Immature natural killer cell (primary cell): ENCODE data around the gene VAPA. TPM values are rescaled to one million over a fixed set of nuclear protein-coding genes. Genes with fewer than 3 reads are reported as not detected.

Experiments
- DNase-seq, 3 donors: peaks; one replicate each; pipeline ENCODE4 v3.0.0; 2022; ENCODE audit warnings: mixed read lengths in 1 of 3
- H3K27ac Mint-ChIP-seq, 6 donors: one replicate each; pipeline ENCODE4 v1.8.0; 2020; ENCODE audit warnings: mixed read lengths in 6 of 6, mild to moderate bottlenecking in 5 of 6, inconsistent platforms in 4 of 6, moderate library complexity in 3 of 6
- H3K27me3 Mint-ChIP-seq, 3 donors: one replicate each; pipeline ENCODE4 v1.8.0; 2020 to 2021; ENCODE audit warnings: low read depth in 3 of 3, mild to moderate bottlenecking in 3 of 3, mixed read lengths in 3 of 3, moderate library complexity in 3 of 3, inconsistent platforms in 1 of 3
- H3K36me3 Mint-ChIP-seq, 3 donors: one replicate each; pipeline ENCODE4 v1.8.0; 2020; ENCODE audit warnings: mixed read lengths in 3 of 3, inconsistent platforms in 2 of 3, mild to moderate bottlenecking in 2 of 3
- H3K4me1 Mint-ChIP-seq, 2 donors: one replicate each; pipeline ENCODE4 v1.8.0; 2020; ENCODE audit warnings: inconsistent platforms in 2 of 2, mild to moderate bottlenecking in 2 of 2, mixed read lengths in 2 of 2, moderate library complexity in 1 of 2
- H3K4me3 Mint-ChIP-seq, 5 donors: one replicate each; pipeline ENCODE4 v1.8.0; 2020; ENCODE audit warnings: mild to moderate bottlenecking in 5 of 5, mixed read lengths in 5 of 5, inconsistent platforms in 3 of 5, moderate library complexity in 3 of 5
- H3K9me3 Mint-ChIP-seq, 6 donors: one replicate each; pipeline ENCODE4 v1.8.0; 2020; ENCODE audit warnings: mild to moderate bottlenecking in 6 of 6, mixed read lengths in 6 of 6, inconsistent platforms in 4 of 6, moderate library complexity in 3 of 6
- polyA plus RNA-seq, 3 donors: library from polyadenylated mRNA; unstranded; fragments of 300-500 nt; fragmentation: Illumina TruSeq; gene quantifications; one replicate each; pipeline ENCODE4 v1.2.3, GENCODE V29; 2021

VAPA gene
- polyA plus RNA-seq: 100 to 1,000 TPM; 187 to 252 (median 235) TPM

GRCh38 chr18:9913526-9914333 lies at the start of gene VAPA:
Gene VAPA (plus strand): TSS chr18:9914016. CDS start chr18:9914257, 241 bp downstream.
- Mint-ChIP-seq H3K27ac (peak within 1 kb of the TSS; percentile 91 to 96 (median 94)), H3K4me3 (peak within 1 kb of the TSS; percentile 88 to 95 (median 91)), H3K9me3 (peaks cover 0 to 1% (median 0%) of the 10 kb centered on the region in 6 donors), H3K4me1 (peaks cover 26 to 31% of the 10 kb centered on the region in 2 donors), H3K27me3 (peaks cover 7 to 17% (median 16%) of the 10 kb centered on the region in 3 donors), H3K36me3 (no peaks in the 10 kb centered on the region)
- peak; percentile 95 to 98 (median 96) for DNase-seq

GRCh38 chr18:9865764-9866490 lies 47.9 kb upstream of the VAPA start:
- H3K4me3 Mint-ChIP-seq: no peak overlapping the region
- H3K27me3 Mint-ChIP-seq: peaks cover 0 to 6% (median 4%) of the 10 kb centered on the region in 3 donors
- peaks cover 11 to 17% (median 12%) of the 10 kb centered on the region in 6 donors for H3K9me3 Mint-ChIP-seq
- no peak overlapping the region for H3K27ac Mint-ChIP-seq
- DNase-seq: no peak
- H3K4me1 Mint-ChIP-seq: no peaks in the 10 kb centered on the region
- H3K36me3 Mint-ChIP-seq: peaks cover 3 to 9% (median 7%) of the 10 kb centered on the region in 3 donors

- Mint-ChIP-seq H3K9me3 (peaks cover 11 to 17% (median 12%) of the 10 kb centered on the region in 6 donors), H3K4me3 (no peak overlapping the region), H3K4me1 (no peaks in the 10 kb centered on the region), H3K36me3 (peaks cover 3 to 9% (median 7%) of the 10 kb centered on the region in 3 donors), H3K27me3 (peaks cover 2 to 4% (median 4%) of the 10 kb centered on the region in 3 donors), H3K27ac (no peak overlapping the region)
- DNase-seq: no peak
Measured at GRCh38 chr18:9866627-9867026, 47.2 kb upstream of the VAPA start.

GRCh38 chr18:9867071-9867594 lies 46.7 kb upstream of the VAPA start:
- Mint-ChIP-seq H3K27me3 (peaks cover 2 to 4% (median 4%) of the 10 kb centered on the region in 3 donors), H3K9me3 (peaks cover 11 to 17% (median 12%) of the 10 kb centered on the region in 6 donors), H3K4me3 (no peak overlapping the region), H3K36me3 (peaks cover 3 to 9% (median 7%) of the 10 kb centered on the region in 3 donors), H3K27ac (no peak overlapping the region), H3K4me1 (no peaks in the 10 kb centered on the region)
- no peak for DNase-seq

GRCh38 chr18:9868857-9869714 lies 44.7 kb upstream of the VAPA start:
- DNase-seq: no peak
- peaks cover 9 to 17% (median 12%) of the 10 kb centered on the region in 6 donors for H3K9me3 Mint-ChIP-seq
- H3K27me3 Mint-ChIP-seq: peaks cover 3 to 5% (median 4%) of the 10 kb centered on the region in 3 donors
- H3K4me1 Mint-ChIP-seq: no peaks in the 10 kb centered on the region
- no peak overlapping the region for H3K4me3 Mint-ChIP-seq
- peaks cover 3 to 9% (median 7%) of the 10 kb centered on the region in 3 donors for H3K36me3 Mint-ChIP-seq
- H3K27ac Mint-ChIP-seq: no peak overlapping the region

- DNase-seq: no peak
- Mint-ChIP-seq H3K4me1 (no peaks in the 10 kb centered on the region), H3K27me3 (peaks cover 3 to 5% (median 4%) of the 10 kb centered on the region in 3 donors), H3K36me3 (peaks cover 3 to 9% (median 7%) of the 10 kb centered on the region in 3 donors), H3K27ac (no peak overlapping the region), H3K9me3 (peaks cover 9 to 17% (median 12%) of the 10 kb centered on the region in 6 donors), H3K4me3 (no peak overlapping the region)
Measured at GRCh38 chr18:9869715-9870430, 43.9 kb upstream of the VAPA start.

GRCh38 chr18:9870431-9871008 lies 43.3 kb upstream of the VAPA start:
- H3K27ac Mint-ChIP-seq: no peak overlapping the region
- peaks cover 3 to 5% (median 4%) of the 10 kb centered on the region in 3 donors for H3K27me3 Mint-ChIP-seq
- peaks cover 3 to 6% (median 5%) of the 10 kb centered on the region in 3 donors for H3K36me3 Mint-ChIP-seq
- H3K4me3 Mint-ChIP-seq: no peak overlapping the region
- no peaks in the 10 kb centered on the region for H3K4me1 Mint-ChIP-seq
- peaks cover 8 to 14% (median 8%) of the 10 kb centered on the region in 6 donors for H3K9me3 Mint-ChIP-seq
- DNase-seq: no peak

- DNase-seq: no peak
- Mint-ChIP-seq H3K4me3 (no peak overlapping the region), H3K4me1 (no peaks in the 10 kb centered on the region), H3K27me3 (peaks cover 3 to 5% (median 4%) of the 10 kb centered on the region in 3 donors), H3K9me3 (peaks cover 0 to 6% (median 1%) of the 10 kb centered on the region in 6 donors), H3K36me3 (no peaks in the 10 kb centered on the region), H3K27ac (no peak overlapping the region)
Measured at GRCh38 chr18:9871244-9871746, 42.5 kb upstream of the VAPA start.

- peaks cover 5 to 7% (median 6%) of the 10 kb centered on the region in 3 donors for H3K27me3 Mint-ChIP-seq
- H3K9me3 Mint-ChIP-seq: no peaks in the 10 kb centered on the region
- H3K27ac Mint-ChIP-seq: no peak overlapping the region
- no peaks in the 10 kb centered on the region for H3K4me1 Mint-ChIP-seq
- H3K36me3 Mint-ChIP-seq: no peaks in the 10 kb centered on the region
- H3K4me3 Mint-ChIP-seq: no peak overlapping the region
- DNase-seq: no peak
Measured at GRCh38 chr18:9872823-9873222, 41.0 kb upstream of the VAPA start.

GRCh38 chr18:9874728-9875127 lies 39.1 kb upstream of the VAPA start:
- H3K27me3 Mint-ChIP-seq: peaks cover 3 to 9% (median 5%) of the 10 kb centered on the region in 3 donors

GRCh38 chr18:9876212-9876866 lies 37.5 kb upstream of the VAPA start:
- no peaks in the 10 kb centered on the region for H3K9me3 Mint-ChIP-seq
- no peaks in the 10 kb centered on the region for H3K36me3 Mint-ChIP-seq
- H3K4me1 Mint-ChIP-seq: no peaks in the 10 kb centered on the region
- H3K27ac Mint-ChIP-seq: no peak overlapping the region
- no peak overlapping the region for H3K4me3 Mint-ChIP-seq
- no peak for DNase-seq
- H3K27me3 Mint-ChIP-seq: peaks cover 3 to 8% (median 3%) of the 10 kb centered on the region in 3 donors

More at GRCh38 chr18:9874728-9875127, 39.1 kb upstream of the VAPA start:
- DNase-seq: no peak
- no peak overlapping the region for H3K27ac Mint-ChIP-seq
- H3K36me3 Mint-ChIP-seq: no peaks in the 10 kb centered on the region
- H3K9me3 Mint-ChIP-seq: no peaks in the 10 kb centered on the region
- no peaks in the 10 kb centered on the region for H3K4me1 Mint-ChIP-seq
- H3K4me3 Mint-ChIP-seq: no peak overlapping the region
